ENCODE results near the gene KCNIP3.
"Not testable (repeated sequence)": the region's sequence is repeated elsewhere in the genome, so short reads cannot be mapped to it uniquely, and the experiment has no call there.

KCNIP3 gene

DNA sequence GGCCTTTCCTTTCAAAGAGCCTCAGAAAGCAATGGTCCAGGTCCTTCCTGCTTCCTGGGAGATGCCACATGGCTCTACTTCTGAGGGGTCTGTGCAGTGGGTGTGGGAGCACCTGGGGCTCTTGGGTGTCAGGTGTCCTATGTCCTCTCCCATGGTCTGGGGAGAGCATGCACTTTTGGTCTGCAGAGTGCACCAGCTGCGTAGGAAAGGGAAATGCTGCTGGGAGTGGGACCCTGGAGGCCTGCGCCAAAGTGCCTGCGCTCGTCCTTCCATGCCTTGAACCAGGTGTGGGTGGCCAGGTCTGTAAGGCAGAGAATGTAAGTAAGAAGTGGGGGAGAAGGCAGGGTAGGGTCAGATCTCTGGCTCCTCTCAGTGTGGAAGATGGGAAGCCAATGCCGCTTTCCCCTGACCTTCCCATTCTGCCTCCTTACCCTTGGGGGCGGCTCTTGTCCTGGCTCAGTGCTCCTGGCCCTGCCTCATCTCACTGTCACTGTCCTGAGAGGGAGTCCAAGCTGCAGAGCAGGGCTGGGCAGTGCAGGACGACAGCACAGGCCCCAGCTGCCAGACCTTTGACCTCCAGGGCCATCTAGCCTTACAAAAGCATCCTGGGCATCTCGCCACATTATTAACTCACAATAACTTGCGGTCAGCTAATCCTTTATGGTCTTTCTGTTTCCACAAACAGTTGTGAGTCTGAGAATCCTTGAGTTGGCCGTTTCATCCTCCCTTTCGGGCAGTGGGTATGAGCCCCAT, 29.5 kb upstream of the KCNIP3 start:
- Histone ChIP-seq H3K27ac (no peak overlapping the region), H3K9ac (no peak overlapping the region), H3K4me1 (ENCODE audit: low read depth, poor library complexity, severe bottlenecking) (no peaks in the 10 kb centered on the region), H4K20me1 (ENCODE audit: insufficient read depth) (no peaks in the 10 kb centered on the region), H3K79me2 (ENCODE audit: insufficient read depth, low read depth) (no peaks in the 10 kb centered on the region), H3K36me3 (ENCODE audit: insufficient read depth) (no peaks in the 10 kb centered on the region), H3K4me2 (no peak overlapping the region), H3K4me3 (IDR thresholded peaks at IDR 0.05; ENCODE audit: insufficient read depth, low read depth, low read length) (no peak overlapping the region), H2AFZ (ENCODE audit: low read depth) (no peak overlapping the region), H3K27me3 (ENCODE audit: insufficient read depth, low read depth) (no peaks in the 10 kb centered on the region)
- TF ChIP-seq, protein P1, sequence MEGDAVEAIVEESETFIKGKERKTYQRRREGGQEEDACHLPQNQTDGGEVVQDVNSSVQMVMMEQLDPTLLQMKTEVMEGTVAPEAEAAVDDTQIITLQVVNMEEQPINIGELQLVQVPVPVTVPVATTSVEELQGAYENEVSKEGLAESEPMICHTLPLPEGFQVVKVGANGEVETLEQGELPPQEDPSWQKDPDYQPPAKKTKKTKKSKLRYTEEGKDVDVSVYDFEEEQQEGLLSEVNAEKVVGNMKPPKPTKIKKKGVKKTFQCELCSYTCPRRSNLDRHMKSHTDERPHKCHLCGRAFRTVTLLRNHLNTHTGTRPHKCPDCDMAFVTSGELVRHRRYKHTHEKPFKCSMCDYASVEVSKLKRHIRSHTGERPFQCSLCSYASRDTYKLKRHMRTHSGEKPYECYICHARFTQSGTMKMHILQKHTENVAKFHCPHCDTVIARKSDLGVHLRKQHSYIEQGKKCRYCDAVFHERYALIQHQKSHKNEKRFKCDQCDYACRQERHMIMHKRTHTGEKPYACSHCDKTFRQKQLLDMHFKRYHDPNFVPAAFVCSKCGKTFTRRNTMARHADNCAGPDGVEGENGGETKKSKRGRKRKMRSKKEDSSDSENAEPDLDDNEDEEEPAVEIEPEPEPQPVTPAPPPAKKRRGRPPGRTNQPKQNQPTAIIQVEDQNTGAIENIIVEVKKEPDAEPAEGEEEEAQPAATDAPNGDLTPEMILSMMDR (conservative IDR thresholded peaks at IDR 0.05; ENCODE audit: low read depth, low read length) = no peak

DNA sequence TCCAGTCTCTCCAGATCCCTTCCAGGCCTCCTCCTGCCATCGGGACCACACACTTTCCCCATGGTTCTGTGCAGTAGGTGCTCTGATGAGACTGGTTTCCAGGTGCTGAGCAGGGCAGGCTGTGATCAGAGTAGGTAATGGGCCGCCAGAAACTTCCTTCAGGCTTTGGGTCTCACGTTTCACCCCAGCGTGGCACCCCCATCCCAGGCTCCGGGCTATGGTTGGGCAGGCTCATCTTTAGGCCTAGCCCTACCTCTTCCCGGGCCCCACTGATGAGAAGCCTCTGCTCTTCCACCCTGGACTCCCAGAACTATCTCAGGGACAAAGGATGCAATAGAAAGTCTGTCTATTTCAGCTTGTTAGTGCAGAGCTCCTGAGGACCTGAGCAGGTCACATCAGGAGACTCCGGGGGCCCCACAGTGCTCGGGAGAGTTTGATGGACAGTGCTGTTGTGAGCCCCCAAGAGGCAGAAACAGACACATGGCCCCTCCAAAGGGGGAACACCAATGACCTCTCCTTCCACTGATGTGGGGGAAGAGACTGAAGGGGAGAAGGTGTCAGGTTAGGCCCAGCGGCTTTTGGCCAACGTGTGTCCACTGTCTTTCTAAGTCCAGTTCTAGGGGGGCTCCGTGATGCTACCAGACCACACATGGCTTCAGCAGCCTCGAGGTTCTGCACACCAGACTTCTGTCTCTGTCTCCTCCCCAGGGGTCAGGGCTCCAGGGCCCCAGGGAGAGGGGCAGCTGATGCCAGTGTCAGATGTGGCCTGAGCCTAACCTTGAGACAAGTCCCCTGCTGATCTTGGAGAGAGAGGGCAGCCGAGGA, 28.7 kb upstream of the KCNIP3 start:
- H4K20me1 ChIP-seq (ENCODE audit: insufficient read depth) = no peaks in the 10 kb centered on the region
- TF ChIP-seq, protein P1 (conservative IDR thresholded peaks at IDR 0.05; ENCODE audit: low read depth, low read length) = no peak
- H3K36me3 ChIP-seq (ENCODE audit: insufficient read depth) = no peaks in the 10 kb centered on the region
- H2AFZ ChIP-seq (ENCODE audit: low read depth) = no peak overlapping the region
- no peaks in the 10 kb centered on the region for H3K4me1 ChIP-seq (ENCODE audit: low read depth, poor library complexity, severe bottlenecking)
- H3K27me3 ChIP-seq (ENCODE audit: insufficient read depth, low read depth) = no peaks in the 10 kb centered on the region
- H3K9ac ChIP-seq = no peak overlapping the region
- H3K4me3 ChIP-seq (IDR thresholded peaks at IDR 0.05; ENCODE audit: insufficient read depth, low read depth, low read length) = no peak overlapping the region
- no peak overlapping the region for H3K27ac ChIP-seq
- no peaks in the 10 kb centered on the region for H3K79me2 ChIP-seq (ENCODE audit: insufficient read depth, low read depth)
- no peak overlapping the region for H3K4me2 ChIP-seq

DNA sequence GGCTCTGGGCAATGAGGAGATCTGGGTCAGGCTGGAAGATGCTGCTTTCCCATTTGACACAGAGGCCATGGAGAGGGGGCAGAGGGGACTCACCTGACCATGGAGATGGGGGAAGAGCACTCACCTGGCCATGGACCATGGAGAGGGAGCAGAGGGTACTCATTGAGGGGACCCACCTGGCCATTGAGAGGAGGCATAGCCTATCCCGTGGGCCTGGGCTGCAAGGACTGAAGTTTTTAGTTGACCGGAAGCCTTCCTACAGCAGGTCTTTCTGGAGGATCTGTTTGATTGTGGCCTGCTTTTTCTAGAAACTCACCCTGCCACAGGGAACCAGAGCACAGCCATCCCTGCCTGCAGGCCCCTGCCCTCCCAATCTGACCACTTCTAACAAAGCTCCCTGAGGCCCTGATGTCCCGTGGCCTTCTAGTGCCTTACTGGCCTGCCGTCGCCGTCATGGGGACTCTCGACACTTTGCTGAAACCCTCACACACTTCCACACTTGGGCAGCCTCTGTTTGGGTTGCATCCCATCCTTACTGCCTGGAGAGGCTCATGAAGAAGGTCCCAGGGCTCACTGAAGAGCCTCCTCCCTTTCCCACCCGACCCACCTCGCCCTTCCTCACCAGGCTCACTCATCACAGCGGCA, 28.0 kb upstream of the KCNIP3 start:
- no peak overlapping the region for H3K27ac ChIP-seq
- TF ChIP-seq, protein P1 (conservative IDR thresholded peaks at IDR 0.05; ENCODE audit: low read depth, low read length) = no peak
- no peaks in the 10 kb centered on the region for H3K36me3 ChIP-seq (ENCODE audit: insufficient read depth)
- H3K4me3 ChIP-seq (IDR thresholded peaks at IDR 0.05; ENCODE audit: insufficient read depth, low read depth, low read length) = no peak overlapping the region
- no peaks in the 10 kb centered on the region for H3K4me1 ChIP-seq (ENCODE audit: low read depth, poor library complexity, severe bottlenecking)
- H3K27me3 ChIP-seq (ENCODE audit: insufficient read depth, low read depth) = no peaks in the 10 kb centered on the region
- H3K79me2 ChIP-seq (ENCODE audit: insufficient read depth, low read depth) = no peaks in the 10 kb centered on the region
- H2AFZ ChIP-seq (ENCODE audit: low read depth) = no peak overlapping the region
- no peak overlapping the region for H3K4me2 ChIP-seq
- H4K20me1 ChIP-seq (ENCODE audit: insufficient read depth) = no peaks in the 10 kb centered on the region
- no peak overlapping the region for H3K9ac ChIP-seq

DNA sequence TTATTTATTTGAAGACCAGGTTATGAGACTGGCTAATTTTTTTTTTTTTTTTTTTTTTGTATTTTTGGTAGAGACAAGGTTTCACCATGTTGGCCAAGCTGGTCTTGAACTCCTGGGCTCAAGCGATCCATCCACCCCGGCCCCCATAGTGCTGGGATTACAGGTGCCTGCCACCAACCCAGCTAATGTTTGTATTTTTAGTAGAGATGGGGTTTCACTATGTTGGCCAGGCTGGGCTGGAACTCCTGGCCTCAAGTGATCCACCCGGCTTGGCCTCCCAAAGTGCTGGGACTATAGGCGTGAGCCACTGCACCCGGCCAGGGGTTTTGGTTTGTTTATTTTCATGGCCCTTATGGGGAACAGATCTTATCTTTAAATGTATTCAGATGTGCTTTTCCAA, 27.4 kb upstream of the KCNIP3 start:
- H2AFZ ChIP-seq (ENCODE audit: low read depth); H3K4me1 ChIP-seq (ENCODE audit: low read depth, poor library complexity, severe bottlenecking); H3K4me2 ChIP-seq; H3K36me3 ChIP-seq (ENCODE audit: insufficient read depth); H3K9ac ChIP-seq; H3K4me3 ChIP-seq (IDR thresholded peaks at IDR 0.05; ENCODE audit: insufficient read depth, low read depth, low read length); H3K27ac ChIP-seq; H3K79me2 ChIP-seq (ENCODE audit: insufficient read depth, low read depth); H4K20me1 ChIP-seq (ENCODE audit: insufficient read depth); H3K27me3 ChIP-seq (ENCODE audit: insufficient read depth, low read depth): not testable (repeated sequence)
